Ovary (tissue), 3 donors: ENCODE data around the gene KRTAP1-5.

Experiments used
- POLR2A ChIP-seq: fragments of 450-650 bp; IDR thresholded peaks from one replicate; pipeline ENCODE4 v1.6.1; 2017; ENCODE audit warnings: antibody characterized with exemption, mild to moderate bottlenecking, moderate library complexity
- TF ChIP-seq, protein P1 (sequence below), 3 donors: fragments of 450-650 bp in 2 of 3; fragments of 200-600 bp in 1 of 3; IDR thresholded peaks; one replicate each; pipeline versions ENCODE4 v1.5.1 to v1.8.0; 2016 to 2022; ENCODE audit warnings: antibody characterized with exemption in 3 of 3, mild to moderate bottlenecking in 1 of 3
- donor health status: DM: no; HTN: no; CAD: no.

- TF ChIP-seq, protein P1, sequence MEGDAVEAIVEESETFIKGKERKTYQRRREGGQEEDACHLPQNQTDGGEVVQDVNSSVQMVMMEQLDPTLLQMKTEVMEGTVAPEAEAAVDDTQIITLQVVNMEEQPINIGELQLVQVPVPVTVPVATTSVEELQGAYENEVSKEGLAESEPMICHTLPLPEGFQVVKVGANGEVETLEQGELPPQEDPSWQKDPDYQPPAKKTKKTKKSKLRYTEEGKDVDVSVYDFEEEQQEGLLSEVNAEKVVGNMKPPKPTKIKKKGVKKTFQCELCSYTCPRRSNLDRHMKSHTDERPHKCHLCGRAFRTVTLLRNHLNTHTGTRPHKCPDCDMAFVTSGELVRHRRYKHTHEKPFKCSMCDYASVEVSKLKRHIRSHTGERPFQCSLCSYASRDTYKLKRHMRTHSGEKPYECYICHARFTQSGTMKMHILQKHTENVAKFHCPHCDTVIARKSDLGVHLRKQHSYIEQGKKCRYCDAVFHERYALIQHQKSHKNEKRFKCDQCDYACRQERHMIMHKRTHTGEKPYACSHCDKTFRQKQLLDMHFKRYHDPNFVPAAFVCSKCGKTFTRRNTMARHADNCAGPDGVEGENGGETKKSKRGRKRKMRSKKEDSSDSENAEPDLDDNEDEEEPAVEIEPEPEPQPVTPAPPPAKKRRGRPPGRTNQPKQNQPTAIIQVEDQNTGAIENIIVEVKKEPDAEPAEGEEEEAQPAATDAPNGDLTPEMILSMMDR (IDR thresholded peaks at IDR 0.05): no peak
- TF ChIP-seq POLR2A: no peak
Measured at GRCh38 chr17:41058741-41059140, 31.7 kb upstream of the KRTAP1-5 start.
